Endothelial cell (in vitro differentiated cells): ENCODE data around the gene ADAMTS12. TPM values are rescaled to one million over a fixed set of nuclear protein-coding genes. Genes with fewer than 3 reads are reported as not detected.

ENCODE experiments used
- DNase-seq: peaks from one replicate; pipeline ENCODE4 v3.0.0; 2021; ENCODE audit warnings: low spot score
- H3K27ac Mint-ChIP-seq: one replicate; pipeline ENCODE4 v1.8.0; 2021; ENCODE audit warnings: mixed read lengths, inconsistent platforms; ENCODE audit not compliant: unreplicated experiment
- H3K27me3 Mint-ChIP-seq: one replicate; pipeline ENCODE4 v1.8.0; 2021; ENCODE audit warnings: mild to moderate bottlenecking, moderate library complexity, mixed read lengths, inconsistent platforms; ENCODE audit not compliant: unreplicated experiment
- H3K36me3 Mint-ChIP-seq: one replicate; pipeline ENCODE4 v1.8.0; 2021; ENCODE audit warnings: mild to moderate bottlenecking, low read depth, mixed read lengths, inconsistent platforms; ENCODE audit not compliant: unreplicated experiment
- H3K4me1 Mint-ChIP-seq: one replicate; pipeline ENCODE4 v1.8.0; 2021; ENCODE audit warnings: mild to moderate bottlenecking, mixed read lengths, inconsistent platforms; ENCODE audit not compliant: unreplicated experiment
- H3K4me3 Mint-ChIP-seq: one replicate; pipeline ENCODE4 v1.8.0; 2021; ENCODE audit warnings: mild to moderate bottlenecking, mixed read lengths, inconsistent platforms; ENCODE audit not compliant: unreplicated experiment
- H3K9me3 Mint-ChIP-seq: one replicate; pipeline ENCODE4 v1.8.0; 2021; ENCODE audit warnings: mixed read lengths, inconsistent platforms; ENCODE audit not compliant: unreplicated experiment
- CTCF ChIP-seq: fragments of 200-600 bp; sonication (generic); IDR thresholded peaks from one replicate; pipeline ENCODE4 v1.5.0; 2021; ENCODE audit warnings: antibody characterized with exemption; ENCODE audit not compliant: unreplicated experiment
- total RNA-seq: library from RNA; stranded (reverse); fragmentation: NEBNext Ultra II Directional; extraction: Animal tissue kit (Norgen Biotek cat#: 25700); gene quantifications from one replicate; pipeline ENCODE4 v1.2.1, GENCODE V29; 2021; ENCODE audit not compliant: unreplicated experiment

ADAMTS12 gene
- total RNA-seq, 1 donor from 2014 or later = 9.8 TPM

- H3K4me3 Mint-ChIP-seq = no peak overlapping the region
- peaks cover 2% of the 10 kb centered on the region for H3K4me1 Mint-ChIP-seq
- no peak for TF ChIP-seq CTCF
- no peaks in the 10 kb centered on the region for H3K9me3 Mint-ChIP-seq
- H3K27me3 Mint-ChIP-seq = no peaks in the 10 kb centered on the region
- no peak for DNase-seq
- no peaks in the 10 kb centered on the region for H3K36me3 Mint-ChIP-seq
- H3K27ac Mint-ChIP-seq = no peak overlapping the region
Observed at GRCh38 chr5:33657176-33657575, 234.6 kb downstream of the ADAMTS12 start.

- no peak for DNase-seq
- no peak overlapping the region for H3K4me3 Mint-ChIP-seq
- H3K36me3 Mint-ChIP-seq = peaks cover 4% of the 10 kb centered on the region
- H3K9me3 Mint-ChIP-seq = no peaks in the 10 kb centered on the region
- no peak overlapping the region for H3K27ac Mint-ChIP-seq
- peaks cover 1% of the 10 kb centered on the region for H3K27me3 Mint-ChIP-seq
- no peaks in the 10 kb centered on the region for H3K4me1 Mint-ChIP-seq
- TF ChIP-seq CTCF = no peak
Observed at GRCh38 chr5:33650911-33651310, 240.9 kb downstream of the ADAMTS12 start.

GRCh38 chr5:33649549-33650482, 242.0 kb downstream of the ADAMTS12 start:
- Mint-ChIP-seq H3K36me3 (peaks cover 4% of the 10 kb centered on the region), H3K4me1 (no peaks in the 10 kb centered on the region), H3K27ac (no peak overlapping the region), H3K27me3 (peaks cover 1% of the 10 kb centered on the region), H3K9me3 (no peaks in the 10 kb centered on the region), H3K4me3 (no peak overlapping the region)
- no peak for TF ChIP-seq CTCF
- no peak for DNase-seq

- no peak for DNase-seq
- H3K9me3 Mint-ChIP-seq = no peaks in the 10 kb centered on the region
- no peaks in the 10 kb centered on the region for H3K27me3 Mint-ChIP-seq
- H3K27ac Mint-ChIP-seq = no peak overlapping the region
- no peak overlapping the region for H3K4me3 Mint-ChIP-seq
- H3K4me1 Mint-ChIP-seq = no peaks in the 10 kb centered on the region
- H3K36me3 Mint-ChIP-seq = peaks cover 5% of the 10 kb centered on the region
- TF ChIP-seq CTCF = no peak
Observed at GRCh38 chr5:33641744-33642505, 249.9 kb downstream of the ADAMTS12 start.
